Ishikawa (cell line): ENCODE measurements around the gene CNOT6.

Experiments used
- CEBPB ChIP-seq: IDR thresholded peaks from 2 replicates; pipeline ENCODE4 v1.6.1; 2012
- CREB1 ChIP-seq: IDR thresholded peaks from 2 replicates; pipeline ENCODE4 v1.6.1; 2012; ENCODE audit warnings: low read depth
- EGR1 ChIP-seq: IDR thresholded peaks from 2 replicates; pipeline ENCODE4 v1.6.1; 2012
- EP300 ChIP-seq: IDR thresholded peaks from 2 replicates; pipeline ENCODE4 v1.6.1; 2012; ENCODE audit warnings: borderline replicate concordance
- FOXM1 ChIP-seq: IDR thresholded peaks from 2 replicates; pipeline ENCODE4 v1.6.1; 2012; ENCODE audit warnings: low read depth, borderline replicate concordance
- NFIC ChIP-seq: IDR thresholded peaks from 2 replicates; pipeline ENCODE4 v1.6.1; 2012
- RAD21 ChIP-seq: IDR thresholded peaks from 2 replicates; pipeline ENCODE4 v1.6.1; 2012; ENCODE audit warnings: low read depth
- TAF1 ChIP-seq: IDR thresholded peaks from 2 replicates; pipeline ENCODE4 v1.6.1; 2012; ENCODE audit warnings: low read depth, mild to moderate bottlenecking
- TCF12 ChIP-seq: IDR thresholded peaks from 2 replicates; pipeline ENCODE4 v1.6.1; 2012; ENCODE audit warnings: low read depth
- TEAD4 ChIP-seq: IDR thresholded peaks from 2 replicates; pipeline ENCODE4 v1.6.1; 2012
- YY1 ChIP-seq: IDR thresholded peaks from 2 replicates; pipeline ENCODE4 v1.6.1; 2012; ENCODE audit warnings: low read depth
- ZBTB7A ChIP-seq: IDR thresholded peaks from 2 replicates; pipeline ENCODE4 v1.6.1; 2012; ENCODE audit warnings: low read depth
- TF ChIP-seq, protein P1 (sequence below): IDR thresholded peaks from 2 replicates; pipeline ENCODE4 v1.6.1; 2012; ENCODE audit warnings: low read depth, mild to moderate bottlenecking
- TF ChIP-seq, protein P2 (sequence below): IDR thresholded peaks from 2 replicates; pipeline ENCODE4 v1.6.1; 2012
- TF ChIP-seq, protein P3 (sequence below): IDR thresholded peaks from 2 replicates; pipeline ENCODE4 v1.6.1; 2012

CNOT6 gene

DNA sequence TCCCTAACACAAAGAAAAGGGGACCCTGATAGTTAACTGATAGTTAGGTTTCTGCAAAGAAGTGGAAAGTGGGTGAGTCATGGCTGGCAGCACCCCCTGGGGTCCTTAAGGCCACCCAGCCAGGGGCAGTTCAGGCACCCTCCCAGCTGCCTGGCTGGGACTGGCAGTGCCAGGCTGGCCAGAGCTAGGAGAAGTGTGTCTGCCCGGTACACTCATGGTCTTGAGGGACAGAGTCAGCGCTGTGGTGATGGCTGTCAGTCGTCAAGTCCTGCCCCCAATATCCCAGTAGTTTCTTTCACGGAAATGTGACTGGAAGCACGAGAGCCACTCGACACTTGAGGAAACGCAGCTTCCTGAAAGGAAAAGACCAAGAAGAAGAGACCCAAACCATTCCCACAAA, 22.3 kb upstream of the CNOT6 start:
- no peak for TF ChIP-seq YY1
- TF ChIP-seq, protein P1, sequence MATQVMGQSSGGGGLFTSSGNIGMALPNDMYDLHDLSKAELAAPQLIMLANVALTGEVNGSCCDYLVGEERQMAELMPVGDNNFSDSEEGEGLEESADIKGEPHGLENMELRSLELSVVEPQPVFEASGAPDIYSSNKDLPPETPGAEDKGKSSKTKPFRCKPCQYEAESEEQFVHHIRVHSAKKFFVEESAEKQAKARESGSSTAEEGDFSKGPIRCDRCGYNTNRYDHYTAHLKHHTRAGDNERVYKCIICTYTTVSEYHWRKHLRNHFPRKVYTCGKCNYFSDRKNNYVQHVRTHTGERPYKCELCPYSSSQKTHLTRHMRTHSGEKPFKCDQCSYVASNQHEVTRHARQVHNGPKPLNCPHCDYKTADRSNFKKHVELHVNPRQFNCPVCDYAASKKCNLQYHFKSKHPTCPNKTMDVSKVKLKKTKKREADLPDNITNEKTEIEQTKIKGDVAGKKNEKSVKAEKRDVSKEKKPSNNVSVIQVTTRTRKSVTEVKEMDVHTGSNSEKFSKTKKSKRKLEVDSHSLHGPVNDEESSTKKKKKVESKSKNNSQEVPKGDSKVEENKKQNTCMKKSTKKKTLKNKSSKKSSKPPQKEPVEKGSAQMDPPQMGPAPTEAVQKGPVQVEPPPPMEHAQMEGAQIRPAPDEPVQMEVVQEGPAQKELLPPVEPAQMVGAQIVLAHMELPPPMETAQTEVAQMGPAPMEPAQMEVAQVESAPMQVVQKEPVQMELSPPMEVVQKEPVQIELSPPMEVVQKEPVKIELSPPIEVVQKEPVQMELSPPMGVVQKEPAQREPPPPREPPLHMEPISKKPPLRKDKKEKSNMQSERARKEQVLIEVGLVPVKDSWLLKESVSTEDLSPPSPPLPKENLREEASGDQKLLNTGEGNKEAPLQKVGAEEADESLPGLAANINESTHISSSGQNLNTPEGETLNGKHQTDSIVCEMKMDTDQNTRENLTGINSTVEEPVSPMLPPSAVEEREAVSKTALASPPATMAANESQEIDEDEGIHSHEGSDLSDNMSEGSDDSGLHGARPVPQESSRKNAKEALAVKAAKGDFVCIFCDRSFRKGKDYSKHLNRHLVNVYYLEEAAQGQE, result no peak
- no peak for TF ChIP-seq TEAD4
- no peak for TF ChIP-seq ZBTB7A
- TF ChIP-seq, protein P2, sequence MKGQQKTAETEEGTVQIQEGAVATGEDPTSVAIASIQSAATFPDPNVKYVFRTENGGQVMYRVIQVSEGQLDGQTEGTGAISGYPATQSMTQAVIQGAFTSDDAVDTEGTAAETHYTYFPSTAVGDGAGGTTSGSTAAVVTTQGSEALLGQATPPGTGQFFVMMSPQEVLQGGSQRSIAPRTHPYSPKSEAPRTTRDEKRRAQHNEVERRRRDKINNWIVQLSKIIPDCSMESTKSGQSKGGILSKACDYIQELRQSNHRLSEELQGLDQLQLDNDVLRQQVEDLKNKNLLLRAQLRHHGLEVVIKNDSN, result no peak
- no peak for TF ChIP-seq EGR1
- TF ChIP-seq TAF1, result no peak
- TF ChIP-seq NFIC, result no peak
- TF ChIP-seq, protein P3, sequence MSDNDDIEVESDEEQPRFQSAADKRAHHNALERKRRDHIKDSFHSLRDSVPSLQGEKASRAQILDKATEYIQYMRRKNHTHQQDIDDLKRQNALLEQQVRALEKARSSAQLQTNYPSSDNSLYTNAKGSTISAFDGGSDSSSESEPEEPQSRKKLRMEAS, result no peak
- TF ChIP-seq TCF12, result no peak
- no peak for TF ChIP-seq EP300
- no peak for TF ChIP-seq CEBPB
- TF ChIP-seq FOXM1, result no peak

DNA sequence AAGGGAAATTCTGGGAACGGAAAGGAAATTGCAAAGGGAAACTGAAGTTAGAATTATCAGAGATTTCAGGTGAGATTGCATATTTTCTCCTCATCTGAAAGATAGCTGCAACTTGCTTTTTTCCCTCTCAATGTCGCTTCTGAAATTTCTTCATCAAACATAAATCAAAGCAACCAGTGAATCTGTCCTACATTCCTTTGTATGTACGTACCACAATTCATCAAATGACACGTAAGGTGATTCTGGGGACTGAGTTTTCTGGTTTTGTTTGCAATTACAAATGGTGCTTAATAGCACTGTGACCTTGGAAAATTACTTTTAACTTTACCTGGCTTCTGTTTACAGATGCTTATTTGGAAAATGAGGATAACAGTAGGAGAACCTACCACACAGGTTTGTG, 21.9 kb upstream of the CNOT6 start:
- TF ChIP-seq EGR1 (no peak), EP300 (no peak), CREB1 (no peak), TEAD4 (no peak), ZBTB7A (no peak), YY1 (no peak)
- TF ChIP-seq, protein P3, result no peak

DNA sequence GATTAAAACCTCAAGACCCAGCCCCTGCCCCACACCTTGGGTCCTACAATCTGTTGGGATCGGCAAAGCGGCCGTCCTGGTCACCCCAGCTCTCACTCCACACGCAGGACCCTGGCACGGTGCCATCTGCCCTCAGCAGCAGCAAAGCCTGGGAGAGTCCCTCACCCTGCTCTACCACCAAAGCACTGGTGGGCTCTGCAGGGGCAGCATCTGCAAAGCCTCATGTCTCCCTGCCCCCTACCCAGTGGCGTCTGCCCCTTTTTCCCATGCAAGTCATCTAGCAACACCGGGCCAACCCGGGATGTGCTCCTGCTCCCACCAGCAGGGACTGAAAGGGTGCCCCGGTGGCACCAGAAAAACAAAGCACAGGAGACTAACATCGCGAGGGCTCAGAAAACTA, 19.6 kb upstream of the CNOT6 start:
- TF ChIP-seq, protein P1, result no peak
- TF ChIP-seq TCF12, result no peak
- no peak for TF ChIP-seq RAD21
- no peak for TF ChIP-seq CREB1
- no peak for TF ChIP-seq YY1
- TF ChIP-seq EGR1, result no peak
- no peak for TF ChIP-seq CEBPB

DNA sequence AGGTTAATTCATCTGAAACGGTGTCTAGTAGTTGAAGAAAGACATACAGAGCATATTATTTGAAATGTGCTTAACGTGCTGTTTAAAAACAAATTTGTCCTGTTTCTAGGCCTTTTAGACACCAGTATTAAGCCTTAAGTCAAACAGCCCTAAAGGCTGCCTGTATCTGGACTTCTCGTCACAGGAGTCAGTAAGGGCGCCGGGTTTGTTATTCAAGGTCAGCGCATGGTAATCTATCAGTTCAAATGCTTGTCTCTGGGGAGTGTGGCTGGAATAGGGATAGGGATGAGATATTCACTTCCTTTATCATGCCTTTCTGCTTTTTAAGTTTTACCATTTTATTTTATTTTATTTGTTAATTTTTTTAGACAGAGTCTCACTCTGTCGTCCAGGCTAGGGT, 9.4 kb upstream of the CNOT6 start:
- TF ChIP-seq, protein P1, result no peak
- TF ChIP-seq, protein P2, result no peak
- TF ChIP-seq FOXM1, result no peak
- TF ChIP-seq TAF1, result no peak
- TF ChIP-seq EP300, result no peak
- TF ChIP-seq TCF12, result no peak
- TF ChIP-seq CREB1, result no peak
- TF ChIP-seq, protein P3, result no peak
- TF ChIP-seq RAD21, result no peak
- no peak for TF ChIP-seq EGR1
- TF ChIP-seq ZBTB7A, result no peak

DNA sequence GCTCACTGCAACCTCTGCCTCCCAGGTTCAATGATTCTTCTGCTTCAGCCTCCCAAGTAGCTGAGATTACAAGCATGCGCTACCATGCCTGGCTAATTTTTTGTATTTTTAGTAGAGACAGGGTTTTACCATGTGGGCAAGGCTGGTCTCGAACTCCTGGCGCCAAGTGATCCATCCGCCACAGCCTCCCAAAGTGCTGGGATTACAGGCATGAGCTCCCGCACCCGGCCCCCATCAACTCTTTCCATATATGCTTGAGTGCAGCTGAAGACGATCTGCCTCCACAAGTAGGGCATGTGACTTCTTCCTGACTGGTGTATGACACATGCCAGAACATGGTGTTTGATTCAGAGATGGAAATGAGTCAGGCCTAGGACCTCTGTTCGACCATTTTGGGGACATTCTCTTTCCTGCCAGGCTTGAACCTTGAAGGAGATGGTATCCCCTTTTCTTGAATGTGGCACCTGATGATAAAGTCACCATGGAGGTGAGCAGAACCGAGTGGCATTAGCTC, 7.5 kb upstream of the CNOT6 start:
- TF ChIP-seq TEAD4 (no peak), EP300 (no peak), NFIC (no peak), FOXM1 (no peak), CEBPB (no peak), TAF1 (no peak), ZBTB7A (no peak), CREB1 (no peak), RAD21 (no peak)
- TF ChIP-seq, protein P3, result no peak
- TF ChIP-seq, protein P1, result no peak
- TF ChIP-seq, protein P2, result no peak
